NB4 (cell line): ENCODE results near the gene TMED8.

Source experiments
- CTCF ChIP-seq: IDR thresholded peaks from one replicate; pipeline ENCODE4 v1.5.1; 2012; ENCODE audit warnings: low read depth, low read length
- POLR2A ChIP-seq: IDR thresholded peaks from 2 replicates; pipeline ENCODE4 v1.6.1; 2011; ENCODE audit warnings: mild to moderate bottlenecking; ENCODE audit not compliant: insufficient read length; ENCODE audit errors: extremely low read depth

GRCh38 chr14:77376771-77377501 is at the start of gene TMED8, which contains the start of gene SAMD15:
- TF ChIP-seq CTCF (no peak), POLR2A (peak; percentile 47)
